GM18858 (cell line): ENCODE measurements around the gene C11orf98.

Experiments
- ATAC-seq: cut with Tn5 transposase; IDR thresholded peaks from one replicate; pipeline ENCODE4 v1.9.1; 2021; ENCODE audit not compliant: unreplicated experiment

The C11orf98 gene

GRCh38 chr11:62613291-62613778 is 51.7 kb downstream of the C11orf98 start:
- ATAC-seq: no peak
